Measurements from ENCODE around the gene TMED8. TPM values are rescaled to one million over a fixed set of nuclear protein-coding genes. Genes with fewer than 3 reads are reported as not detected.
"Not testable (repeated sequence)": the region's sequence is repeated elsewhere in the genome, so short reads cannot be mapped to it uniquely, and the experiment has no call there.

TMED8 gene
- polyA plus RNA-seq (2013, experiment 1 of 2; ENCODE audit: insufficient read length): 7.5 TPM
- 8.1 TPM for polyA plus RNA-seq (2013, experiment 2 of 2; ENCODE audit: insufficient read length)

GRCh38 chr14:77376771-77377501 is at the start of gene TMED8, which contains the start of gene SAMD15:
Gene TMED8, minus strand, starts transcription at chr14:77377094. Its CDS starts 41 bp downstream, at chr14:77377053.
Gene SAMD15, plus strand, starts transcription at chr14:77377379. Its CDS starts 40 bp downstream, at chr14:77377419.
- DNase-seq: peak; percentile 78

- DNase-seq: no peak
Observed at GRCh38 chr14:77426396-77426795, 49.5 kb upstream of the TMED8 start.

GRCh38 chr14:77424862-77425261 is 48.0 kb upstream of the TMED8 start:
- DNase-seq: no peak

- no peak for DNase-seq
Observed at GRCh38 chr14:77423423-77423822, 46.5 kb upstream of the TMED8 start, which contains the start of gene NOXRED1. Gene NOXRED1, minus strand, starts transcription at chr14:77423523. Its CDS starts 634 bp downstream, at chr14:77422889.

- peak; percentile 2 for DNase-seq
Observed at GRCh38 chr14:77421201-77421600, 44.3 kb upstream of the TMED8 start.

GRCh38 chr14:77416836-77417235 is 39.9 kb upstream of the TMED8 start:
- DNase-seq: no peak

GRCh38 chr14:77416098-77416497 is 39.2 kb upstream of the TMED8 start:
- DNase-seq: not testable (repeated sequence)

- DNase-seq: not testable (repeated sequence)
Observed at GRCh38 chr14:77415403-77416030, 38.6 kb upstream of the TMED8 start.

- DNase-seq: no peak
Observed at GRCh38 chr14:77409131-77409533, 32.2 kb upstream of the TMED8 start.

GRCh38 chr14:77407158-77407557 is 30.3 kb upstream of the TMED8 start:
- no peak for DNase-seq

- DNase-seq: no peak
Observed at GRCh38 chr14:77406718-77407117, 29.8 kb upstream of the TMED8 start.

- DNase-seq: no peak
Observed at GRCh38 chr14:77406086-77406485, 29.2 kb upstream of the TMED8 start.

- DNase-seq: no peak
Observed at GRCh38 chr14:77403768-77404167, 26.9 kb upstream of the TMED8 start.

- no peak for DNase-seq
Observed at GRCh38 chr14:77400216-77400615, 23.3 kb upstream of the TMED8 start.

GRCh38 chr14:77390188-77390587 is 13.3 kb upstream of the TMED8 start:
- no peak for DNase-seq

- no peak for DNase-seq
Observed at GRCh38 chr14:77378701-77379100, 1.8 kb upstream of the TMED8 start.

- DNase-seq: no peak
Observed at GRCh38 chr14:77377502-77377844, 579 bp upstream of the TMED8 start.

GRCh38 chr14:77375973-77376770 is 722 bp downstream of the TMED8 start:
- DNase-seq: peak; percentile 5

- DNase-seq: no peak
Observed at GRCh38 chr14:77375164-77375950, 1.5 kb downstream of the TMED8 start.

GRCh38 chr14:77372304-77372841 is 4.5 kb downstream of the TMED8 start:
- no peak for DNase-seq

- no peak for DNase-seq
Observed at GRCh38 chr14:77369285-77369684, 7.6 kb downstream of the TMED8 start.

- no peak for DNase-seq
Observed at GRCh38 chr14:77364146-77364545, 12.7 kb downstream of the TMED8 start.

Data from fibroblast of skin of scalp (primary cell).